H1 (cell line): ENCODE results near the gene FXR1. TPM values are rescaled to one million over a fixed set of nuclear protein-coding genes. Genes with fewer than 3 reads are reported as not detected.

Experiments
- ATF3 ChIP-seq: IDR thresholded peaks from 2 replicates; pipeline ENCODE4 v1.6.1; 2011; ENCODE audit warnings: low read depth, mild to moderate bottlenecking, low read length; ENCODE audit not compliant: insufficient read depth
- BRCA1 ChIP-seq: IDR thresholded peaks from 2 replicates; pipeline ENCODE4 v1.6.1; 2012; ENCODE audit warnings: low read depth, low read length, improper control_type of control experiment
- CREB1 ChIP-seq: IDR thresholded peaks from 2 replicates; pipeline ENCODE4 v1.6.1; 2012; ENCODE audit warnings: inconsistent platforms
- E2F6 ChIP-seq: IDR thresholded peaks from 2 replicates; pipeline ENCODE4 v1.6.1; 2012; ENCODE audit warnings: inconsistent platforms
- GABPA ChIP-seq: IDR thresholded peaks from 2 replicates; pipeline ENCODE4 v1.6.1; 2011; ENCODE audit warnings: mild to moderate bottlenecking, low read length, moderate library complexity, borderline replicate concordance; ENCODE audit not compliant: insufficient read depth
- HDAC6 ChIP-seq: IDR thresholded peaks from one replicate; pipeline ENCODE4 v1.7.1; 2012; ENCODE audit warnings: low read depth, mild to moderate bottlenecking, inconsistent platforms, low read length, moderate library complexity
- MAX ChIP-seq: IDR thresholded peaks from 2 replicates; pipeline ENCODE4 v1.6.1; 2012; ENCODE audit warnings: inconsistent platforms
- NRF1 ChIP-seq: IDR thresholded peaks from 2 replicates; pipeline ENCODE4 v1.6.1; 2011; ENCODE audit warnings: mild to moderate bottlenecking, low read depth, low read length, improper control_type of control experiment
- PHF8 ChIP-seq: fragments of 200-600 bp; sonication (generic); conservative IDR thresholded peaks from 2 replicates; pipeline ENCODE4 v1.7.1; 2012; ENCODE audit warnings: low read depth, mild to moderate bottlenecking, inconsistent platforms, low read length, moderate library complexity
- SUZ12 ChIP-seq: fragments of 200-600 bp; sonication (generic); IDR thresholded peaks from 2 replicates; pipeline ENCODE4 v1.6.1; 2012; ENCODE audit warnings: mild to moderate bottlenecking, inconsistent platforms, low read length, moderate library complexity, mixed read lengths
- USF2 ChIP-seq: IDR thresholded peaks from 2 replicates; pipeline ENCODE4 v1.6.1; 2011; ENCODE audit warnings: low read length, improper control_type of control experiment
- polyA plus RNA-seq, 7 experiments: library from polyadenylated mRNA; depleted of rRNA in 3 of 7; stranded (reverse) in 5 of 7; unstranded in 2 of 7; fragments of >200 nt in 5 of 7; fragments of 200-250 nt in 2 of 7; gene quantifications; 1 replicate in 5 of 7; 2 replicates in 1 of 7; 4 replicates in 1 of 7; pipeline versions ENCODE4 v1.2.1 to v1.2.3, GENCODE V29; 2011 to 2013; ENCODE audit warnings: missing spikeins in 2 of 7, mixed read lengths in 2 of 7
- total RNA-seq: library from RNA; stranded (reverse); fragmentation: NEBNext Ultra II Directional; extraction: Animal tissue kit (Norgen Biotek cat#: 25700); gene quantifications from 2 replicates; pipeline ENCODE4 v1.2.1, GENCODE V29; 2021

Gene FXR1
- total and polyA plus RNA-seq, 2 of the 8 experiments (the other 6 are each of a cell fraction or from before 2014, with no cell fraction given): 108 to 283 TPM

GRCh38 chr3:180912304-180913296 lies at the start of gene FXR1 (continued):
- TF ChIP-seq SUZ12 (no peak), GABPA (no peak), NRF1 (peak; percentile 19), HDAC6 (no peak), BRCA1 (no peak), PHF8 (peak; percentile 96), USF2 (no peak), MAX (peak; percentile 47), E2F6 (no peak), CREB1 (peak; percentile 68; the same call in 1 of the 2 replicates), ATF3 (no peak)
